SK-N-MC (cell line): ENCODE measurements around the gene DBI.

Source experiments
- EZH2 ChIP-seq: fragments of 200-600 bp; sonication (generic); IDR thresholded peaks from one replicate; pipeline ENCODE4 v1.6.1; 2017; ENCODE audit warnings: antibody characterized with exemption
- FOXP2 ChIP-seq: optimal IDR thresholded peaks from 2 replicates; pipeline ENCODE3; 2011; ENCODE audit warnings: mild to moderate bottlenecking, moderate library complexity; ENCODE audit not compliant: insufficient read depth; ENCODE audit errors: extremely low read length, control extremely low read depth
- POLR2AphosphoS5 ChIP-seq: IDR thresholded peaks from 2 replicates; pipeline ENCODE4 v1.6.1; 2012; ENCODE audit warnings: mild to moderate bottlenecking, low read depth, low read length, borderline replicate concordance

DNA sequence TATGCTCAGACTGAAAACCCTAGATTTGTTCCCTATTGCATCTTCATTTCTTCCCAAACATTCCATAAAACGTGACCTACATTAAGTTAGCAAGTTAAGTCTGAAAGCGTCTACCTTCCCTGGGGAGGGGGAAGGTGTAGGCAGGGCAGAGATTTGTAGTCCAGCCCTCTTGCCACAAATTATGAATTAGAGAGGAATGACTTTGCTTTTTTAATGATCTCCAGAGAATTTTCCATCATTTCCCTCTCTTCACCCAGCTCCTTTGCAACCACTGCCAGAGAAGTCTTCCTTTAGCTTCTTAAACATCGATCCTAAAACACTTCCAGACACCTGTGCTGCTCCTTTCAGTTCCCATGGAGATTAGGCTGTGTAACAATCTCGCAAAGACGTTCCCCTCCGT lies 1.3 kb upstream of the DBI start:
- TF ChIP-seq EZH2, result no peak
- TF ChIP-seq POLR2AphosphoS5, result no peak
- no peak for TF ChIP-seq FOXP2
